Measurements from ENCODE around the gene POU3F1.

GRCh38 chr1:38063616-38064015 lies 17.0 kb upstream of the POU3F1 start:
- TF ChIP-seq POLR2A (IDR thresholded peaks at IDR 0.05), result no peak
- no peak for TF ChIP-seq CTCF (IDR thresholded peaks at IDR 0.05)

All from esophagus squamous epithelium (tissue), 4 donors.